GM12864 (cell line): ENCODE data around the gene JMJD1C.

Experiments
- DNase-seq: peaks from one replicate; pipeline ENCODE4 v3.0.0-alpha.2; 2011; ENCODE audit warnings: low read depth
- H3K4me3 ChIP-seq: 2 replicates; pipeline ENCODE4 v1.5.1; 2011; ENCODE audit warnings: mild to moderate bottlenecking, low read depth, low read length, control low read depth
- TF ChIP-seq, protein P1 (sequence below): IDR thresholded peaks from 2 replicates; pipeline ENCODE4 v1.5.1; 2011; ENCODE audit warnings: low read depth, mild to moderate bottlenecking, moderate library complexity, low read length, control low read depth, inconsistent platforms; ENCODE audit errors: missing control alignments

JMJD1C gene

DNA sequence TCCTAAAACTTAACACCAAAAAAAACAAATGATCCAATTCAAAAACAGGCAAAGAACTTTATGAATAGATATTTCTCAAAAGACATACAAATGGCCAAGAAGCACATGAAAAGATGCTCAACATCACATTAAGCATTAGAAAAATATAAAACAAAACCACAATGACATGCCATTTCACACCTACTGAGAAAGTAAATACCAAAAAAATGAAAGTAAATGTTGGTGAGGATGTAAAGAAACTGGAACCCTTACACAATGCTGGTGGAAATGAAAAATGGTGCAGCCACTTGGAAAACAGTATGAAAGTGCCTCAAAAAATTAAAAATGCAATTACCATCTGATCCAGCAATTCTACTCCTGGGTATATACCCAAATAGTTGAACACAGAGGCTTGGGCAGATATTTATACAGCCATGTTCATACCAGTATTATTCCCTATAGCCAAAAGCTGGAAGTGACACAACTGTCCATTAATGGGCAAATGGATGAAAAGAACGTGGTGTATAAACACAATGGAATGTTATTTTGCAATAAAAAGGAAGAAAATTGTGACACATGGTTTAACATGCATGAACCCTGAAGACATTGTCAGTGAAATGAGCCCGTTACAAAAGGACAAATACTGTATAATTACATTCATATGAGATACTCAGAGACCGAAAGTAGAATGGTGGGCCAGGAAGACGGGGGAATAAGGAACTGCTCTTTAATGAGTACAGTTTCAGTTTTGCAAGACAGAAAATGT lies 89.0 kb downstream of the JMJD1C start:
- H3K4me3 ChIP-seq, result no peak overlapping the region
- TF ChIP-seq, protein P1, sequence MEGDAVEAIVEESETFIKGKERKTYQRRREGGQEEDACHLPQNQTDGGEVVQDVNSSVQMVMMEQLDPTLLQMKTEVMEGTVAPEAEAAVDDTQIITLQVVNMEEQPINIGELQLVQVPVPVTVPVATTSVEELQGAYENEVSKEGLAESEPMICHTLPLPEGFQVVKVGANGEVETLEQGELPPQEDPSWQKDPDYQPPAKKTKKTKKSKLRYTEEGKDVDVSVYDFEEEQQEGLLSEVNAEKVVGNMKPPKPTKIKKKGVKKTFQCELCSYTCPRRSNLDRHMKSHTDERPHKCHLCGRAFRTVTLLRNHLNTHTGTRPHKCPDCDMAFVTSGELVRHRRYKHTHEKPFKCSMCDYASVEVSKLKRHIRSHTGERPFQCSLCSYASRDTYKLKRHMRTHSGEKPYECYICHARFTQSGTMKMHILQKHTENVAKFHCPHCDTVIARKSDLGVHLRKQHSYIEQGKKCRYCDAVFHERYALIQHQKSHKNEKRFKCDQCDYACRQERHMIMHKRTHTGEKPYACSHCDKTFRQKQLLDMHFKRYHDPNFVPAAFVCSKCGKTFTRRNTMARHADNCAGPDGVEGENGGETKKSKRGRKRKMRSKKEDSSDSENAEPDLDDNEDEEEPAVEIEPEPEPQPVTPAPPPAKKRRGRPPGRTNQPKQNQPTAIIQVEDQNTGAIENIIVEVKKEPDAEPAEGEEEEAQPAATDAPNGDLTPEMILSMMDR, result no peak

DNA sequence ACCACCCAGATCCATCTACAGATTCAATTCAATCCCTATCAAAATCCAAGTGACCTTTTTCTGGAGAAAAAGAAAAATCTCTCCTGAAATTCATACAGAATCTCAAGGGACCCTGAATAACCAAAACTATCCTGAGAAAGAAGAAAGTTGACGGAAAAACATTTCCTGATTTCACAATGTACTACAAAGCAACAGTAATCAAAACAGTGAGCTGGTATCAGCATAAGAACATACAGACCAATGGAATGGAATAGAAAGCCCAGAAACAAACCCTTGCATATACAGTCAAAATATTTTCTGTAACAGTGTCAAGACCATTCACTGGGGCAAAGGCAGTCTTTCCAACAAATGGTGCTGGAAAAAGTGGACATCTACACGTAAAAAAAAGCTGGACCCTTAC lies 89.9 kb downstream of the JMJD1C start:
- TF ChIP-seq, protein P1, result no peak
- no peak for DNase-seq
- H3K4me3 ChIP-seq, result no peak overlapping the region

More for the DNA sequence above, 89.0 kb downstream of the JMJD1C start:
- DNase-seq, result peak; percentile 59

DNA sequence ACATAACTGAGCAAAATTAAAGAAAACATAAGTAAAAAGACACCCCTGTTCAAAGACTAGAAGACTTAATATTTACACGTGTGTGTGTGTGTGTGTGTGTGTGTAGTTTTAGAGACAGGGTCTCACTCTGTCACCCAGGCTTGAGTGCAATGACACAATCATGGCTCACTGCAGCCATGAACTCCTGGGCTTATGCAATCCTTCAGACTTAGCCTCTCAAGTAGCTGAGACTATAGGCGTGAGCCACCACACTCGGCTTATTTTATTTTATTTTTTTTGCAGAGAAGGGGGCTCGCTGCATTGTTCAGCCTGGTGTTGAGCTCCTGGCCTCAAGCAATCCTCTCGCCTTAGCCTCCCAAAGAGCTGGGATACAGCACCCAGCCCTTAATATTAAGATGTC lies 90.3 kb downstream of the JMJD1C start:
- DNase-seq, result no peak
- H3K4me3 ChIP-seq, result no peak overlapping the region
- TF ChIP-seq, protein P1, result no peak

DNA sequence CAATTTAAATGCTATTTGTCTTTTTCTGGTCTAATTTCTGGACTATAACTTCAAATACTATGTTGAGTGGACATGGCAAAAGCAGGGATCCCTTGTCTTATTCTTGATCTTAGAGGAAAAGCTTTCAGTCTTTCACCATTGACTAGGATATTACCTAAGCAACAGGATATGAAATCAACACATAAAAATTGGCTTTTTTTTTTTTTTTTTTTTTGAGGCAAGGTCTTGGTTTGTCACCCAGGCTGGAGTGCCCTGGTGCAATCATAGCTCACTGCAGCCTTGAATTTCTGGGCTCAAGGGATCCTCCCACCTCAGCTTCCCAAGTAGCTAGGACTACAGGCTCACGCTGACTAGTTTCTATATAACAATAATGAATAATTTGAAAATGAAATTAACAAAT lies 90.8 kb downstream of the JMJD1C start:
- no peak overlapping the region for H3K4me3 ChIP-seq
- TF ChIP-seq, protein P1, result no peak
- no peak for DNase-seq

DNA sequence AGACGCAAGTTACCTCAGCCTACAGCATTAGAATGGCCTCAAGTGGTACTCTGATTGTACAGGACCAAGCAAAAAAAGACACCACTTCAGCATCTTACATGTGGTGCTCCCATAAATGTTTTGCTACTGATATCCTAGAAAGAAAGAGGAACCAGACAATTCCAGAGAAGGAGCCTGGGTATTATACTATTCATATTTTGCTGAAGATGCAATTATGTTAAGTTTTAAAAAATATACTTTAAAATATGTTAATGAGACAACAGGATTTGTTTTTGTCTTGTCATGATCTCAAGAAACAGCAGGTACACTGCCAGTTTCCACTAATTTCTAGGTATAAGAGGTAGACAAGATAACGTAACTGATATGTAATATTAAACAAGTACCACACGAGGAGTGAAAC lies 92.6 kb downstream of the JMJD1C start:
- H3K4me3 ChIP-seq, result no peak overlapping the region
- TF ChIP-seq, protein P1, result no peak
- DNase-seq, result no peak

DNA sequence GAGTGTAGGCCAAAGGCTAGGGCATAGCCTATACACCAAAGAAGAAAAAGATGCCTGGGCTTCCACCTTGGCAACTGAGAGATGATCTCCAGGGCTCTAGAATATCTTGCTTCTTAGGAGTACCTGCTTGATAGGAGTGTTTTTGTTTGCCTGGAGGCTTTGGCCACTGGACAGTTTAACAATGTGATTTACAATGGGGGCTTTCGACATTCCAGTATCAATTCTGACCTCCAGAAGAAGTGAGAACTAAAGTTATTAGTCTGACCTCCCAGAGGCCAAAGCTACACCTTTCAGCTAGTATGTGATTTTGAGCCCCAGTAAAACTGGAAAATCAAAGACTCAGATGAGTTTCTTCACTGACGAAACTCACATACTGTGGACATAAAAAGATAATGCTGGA lies 96.1 kb downstream of the JMJD1C start:
- TF ChIP-seq, protein P1, result no peak
- H3K4me3 ChIP-seq, result no peak overlapping the region
- no peak for DNase-seq

DNA sequence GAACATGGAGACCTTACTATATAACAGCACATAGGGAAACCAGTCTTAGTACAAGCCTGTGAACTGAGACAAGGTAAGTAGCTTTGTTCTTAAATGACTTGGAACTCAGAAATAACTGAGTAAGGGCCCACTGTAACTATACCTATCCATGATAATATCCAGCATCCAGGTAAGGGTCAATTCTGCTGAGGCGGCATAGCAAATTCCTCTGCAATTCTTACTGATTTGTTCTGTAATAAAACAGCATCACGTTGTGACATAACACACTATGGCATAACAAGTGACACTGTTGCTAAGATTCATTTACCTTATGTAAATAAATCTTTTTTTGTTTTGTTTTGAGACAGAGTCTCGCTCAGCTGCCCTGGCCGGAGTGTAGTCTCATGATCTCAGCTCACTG lies 97.4 kb downstream of the JMJD1C start:
- TF ChIP-seq, protein P1, result no peak
- no peak for DNase-seq
- H3K4me3 ChIP-seq, result no peak overlapping the region
